ENCODE measurements around the gene SLIRP. TPM values are rescaled to one million over a fixed set of nuclear protein-coding genes. Genes with fewer than 3 reads are reported as not detected.

SLIRP gene
- total RNA-seq, 1 experiment from 2014 or later, result 162 TPM

- intact Hi-C loops (cut with micrococcal nuclease; ENCODE audit: unreplicated experiment) (no loop called here), in situ Hi-C loops (cut with HindIII; ENCODE audit: low pct_unique_long_range_greater_than_20kb, low sequenced_read_pairs) (no loop called here)
- no peak for ATAC-seq
- ChIA-PET POLR2A (no interaction called here), CTCF (interaction anchor here (0.7 kb wide), 1 partner anchor 186 kb away, joined by 4 read pairs; no protein-coding TSS in a partner anchor)
- no TSS peak for BruUV-seq (replicated peaks)
- Histone ChIP-seq H3K36me3 (ENCODE audit: control insufficient read depth, insufficient read depth, low read length) (peaks cover 8% of the 10 kb centered on the region; the same call in 1 of the 2 replicates), H3K9me3 (ENCODE audit: control insufficient read depth, insufficient read depth, low read depth, low read length) (no peaks in the 10 kb centered on the region), H3K27ac (ENCODE audit: low read length) (no peak overlapping the region), H3K4me1 (ENCODE audit: control insufficient read depth, insufficient read depth, low read length) (no peaks in the 10 kb centered on the region), H3K27me3 (ENCODE audit: control insufficient read depth, insufficient read depth, low read length) (no peaks in the 10 kb centered on the region), H3K4me3 (ENCODE audit: low read depth in 2 of 2, low read length in 2 of 2) (no peak overlapping the region)
- no peak for DNase-seq (ENCODE audit: low read depth, low spot score)
- TF ChIP-seq, protein P1, sequence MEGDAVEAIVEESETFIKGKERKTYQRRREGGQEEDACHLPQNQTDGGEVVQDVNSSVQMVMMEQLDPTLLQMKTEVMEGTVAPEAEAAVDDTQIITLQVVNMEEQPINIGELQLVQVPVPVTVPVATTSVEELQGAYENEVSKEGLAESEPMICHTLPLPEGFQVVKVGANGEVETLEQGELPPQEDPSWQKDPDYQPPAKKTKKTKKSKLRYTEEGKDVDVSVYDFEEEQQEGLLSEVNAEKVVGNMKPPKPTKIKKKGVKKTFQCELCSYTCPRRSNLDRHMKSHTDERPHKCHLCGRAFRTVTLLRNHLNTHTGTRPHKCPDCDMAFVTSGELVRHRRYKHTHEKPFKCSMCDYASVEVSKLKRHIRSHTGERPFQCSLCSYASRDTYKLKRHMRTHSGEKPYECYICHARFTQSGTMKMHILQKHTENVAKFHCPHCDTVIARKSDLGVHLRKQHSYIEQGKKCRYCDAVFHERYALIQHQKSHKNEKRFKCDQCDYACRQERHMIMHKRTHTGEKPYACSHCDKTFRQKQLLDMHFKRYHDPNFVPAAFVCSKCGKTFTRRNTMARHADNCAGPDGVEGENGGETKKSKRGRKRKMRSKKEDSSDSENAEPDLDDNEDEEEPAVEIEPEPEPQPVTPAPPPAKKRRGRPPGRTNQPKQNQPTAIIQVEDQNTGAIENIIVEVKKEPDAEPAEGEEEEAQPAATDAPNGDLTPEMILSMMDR (IDR thresholded peaks at IDR 0.05), result no peak
- TF ChIP-seq SIN3A (IDR thresholded peaks at IDR 0.05; ENCODE audit: borderline replicate concordance, insufficient read depth, low read depth, low read length) (no peak), TCF7L2 (IDR thresholded peaks at IDR 0.05; ENCODE audit: low read depth, low read length) (no peak)
- TF ChIP-seq, protein P2, sequence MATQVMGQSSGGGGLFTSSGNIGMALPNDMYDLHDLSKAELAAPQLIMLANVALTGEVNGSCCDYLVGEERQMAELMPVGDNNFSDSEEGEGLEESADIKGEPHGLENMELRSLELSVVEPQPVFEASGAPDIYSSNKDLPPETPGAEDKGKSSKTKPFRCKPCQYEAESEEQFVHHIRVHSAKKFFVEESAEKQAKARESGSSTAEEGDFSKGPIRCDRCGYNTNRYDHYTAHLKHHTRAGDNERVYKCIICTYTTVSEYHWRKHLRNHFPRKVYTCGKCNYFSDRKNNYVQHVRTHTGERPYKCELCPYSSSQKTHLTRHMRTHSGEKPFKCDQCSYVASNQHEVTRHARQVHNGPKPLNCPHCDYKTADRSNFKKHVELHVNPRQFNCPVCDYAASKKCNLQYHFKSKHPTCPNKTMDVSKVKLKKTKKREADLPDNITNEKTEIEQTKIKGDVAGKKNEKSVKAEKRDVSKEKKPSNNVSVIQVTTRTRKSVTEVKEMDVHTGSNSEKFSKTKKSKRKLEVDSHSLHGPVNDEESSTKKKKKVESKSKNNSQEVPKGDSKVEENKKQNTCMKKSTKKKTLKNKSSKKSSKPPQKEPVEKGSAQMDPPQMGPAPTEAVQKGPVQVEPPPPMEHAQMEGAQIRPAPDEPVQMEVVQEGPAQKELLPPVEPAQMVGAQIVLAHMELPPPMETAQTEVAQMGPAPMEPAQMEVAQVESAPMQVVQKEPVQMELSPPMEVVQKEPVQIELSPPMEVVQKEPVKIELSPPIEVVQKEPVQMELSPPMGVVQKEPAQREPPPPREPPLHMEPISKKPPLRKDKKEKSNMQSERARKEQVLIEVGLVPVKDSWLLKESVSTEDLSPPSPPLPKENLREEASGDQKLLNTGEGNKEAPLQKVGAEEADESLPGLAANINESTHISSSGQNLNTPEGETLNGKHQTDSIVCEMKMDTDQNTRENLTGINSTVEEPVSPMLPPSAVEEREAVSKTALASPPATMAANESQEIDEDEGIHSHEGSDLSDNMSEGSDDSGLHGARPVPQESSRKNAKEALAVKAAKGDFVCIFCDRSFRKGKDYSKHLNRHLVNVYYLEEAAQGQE (IDR thresholded peaks at IDR 0.05; ENCODE audit: insufficient read depth in 1 of 2, low read depth in 2 of 2, low read length in 1 of 2), result no peak
Observed at GRCh38 chr14:77674931-77675330, 33.0 kb upstream of the SLIRP start.

GRCh38 chr14:77681196-77682157 is 26.4 kb upstream of the SLIRP start:
- POLR2A ChIA-PET, result no interaction called here
- Histone ChIP-seq H3K9me3 (ENCODE audit: control insufficient read depth, insufficient read depth, low read depth, low read length) (no peaks in the 10 kb centered on the region), H3K27ac (ENCODE audit: low read length) (no peak overlapping the region), H3K4me3 (ENCODE audit: low read depth in 2 of 2, low read length in 2 of 2) (no peak overlapping the region), H3K36me3 (ENCODE audit: control insufficient read depth, insufficient read depth, low read length) (no peaks in the 10 kb centered on the region), H3K4me1 (ENCODE audit: control insufficient read depth, insufficient read depth, low read length) (no peaks in the 10 kb centered on the region), H3K27me3 (ENCODE audit: control insufficient read depth, insufficient read depth, low read length) (no peaks in the 10 kb centered on the region)
- CTCF ChIA-PET, result no interaction called here
- ATAC-seq (no peak), DNase-seq (ENCODE audit: low read depth, low spot score) (no peak)
- in situ Hi-C loops (cut with HindIII; ENCODE audit: low pct_unique_long_range_greater_than_20kb, low sequenced_read_pairs) (no loop called here), intact Hi-C loops (cut with micrococcal nuclease; ENCODE audit: unreplicated experiment) (no loop called here)
- no peak for TF ChIP-seq SIN3A (IDR thresholded peaks at IDR 0.05; ENCODE audit: borderline replicate concordance, insufficient read depth, low read depth, low read length)
- no peak for TF ChIP-seq TCF7L2 (IDR thresholded peaks at IDR 0.05; ENCODE audit: low read depth, low read length)
- TF ChIP-seq, protein P1 (IDR thresholded peaks at IDR 0.05), result no peak
- no peak for TF ChIP-seq POLR2AphosphoS5 (IDR thresholded peaks at IDR 0.05; ENCODE audit: low read depth, low read length)
- TF ChIP-seq, protein P2 (IDR thresholded peaks at IDR 0.05; ENCODE audit: insufficient read depth in 1 of 2, low read depth in 2 of 2, low read length in 1 of 2), result no peak
- no TSS peak for BruUV-seq (replicated peaks)

Data from Panc1 (cell line).